Sigmoid colon (tissue), 3 donors: ENCODE measurements around the gene C1orf232.

Experiments
- POLR2A ChIP-seq, 2 donors: fragments of 450-650 bp; IDR thresholded peaks; one replicate each; pipeline ENCODE4 v1.6.1; 2016; ENCODE audit warnings: antibody characterized with exemption in 2 of 2, mild to moderate bottlenecking in 2 of 2, moderate library complexity in 2 of 2
- TF ChIP-seq, protein P1 (sequence below), 4 experiments: fragments of 450-650 bp in 3 of 4; fragments of 200-600 bp in 1 of 4; IDR thresholded peaks; one replicate each; pipeline ENCODE4 v1.5.1; 2016 to 2019; ENCODE audit warnings: antibody characterized with exemption in 4 of 4, mild to moderate bottlenecking in 3 of 4, moderate library complexity in 2 of 4

DNA sequence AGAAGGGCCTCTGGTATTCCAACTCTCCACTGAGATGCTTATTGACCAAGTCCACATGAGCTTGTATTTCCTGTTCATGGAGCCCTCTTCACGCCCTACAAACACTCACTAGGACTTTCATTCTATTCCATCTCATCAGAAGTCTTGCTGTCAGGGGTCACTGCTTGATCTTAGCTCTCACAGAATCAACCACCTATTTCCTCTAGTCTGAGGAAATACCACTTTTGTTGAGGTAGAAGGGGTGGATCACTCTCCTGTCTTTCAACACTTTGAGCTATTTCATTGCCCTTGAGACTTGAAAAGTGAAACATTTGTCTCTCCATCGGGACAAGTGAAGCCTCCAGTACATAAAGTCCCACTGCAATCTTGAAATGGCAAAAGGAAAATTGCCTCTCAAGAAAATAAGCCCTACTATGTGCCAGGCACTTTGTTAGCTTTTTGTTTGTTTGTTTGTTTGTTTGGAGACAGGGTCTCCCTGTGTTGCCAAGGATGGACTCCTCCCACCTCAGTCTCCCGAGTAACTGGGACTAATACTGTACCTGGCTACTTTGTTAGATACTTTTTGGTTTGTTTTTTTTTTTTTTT is 29.7 kb downstream of the C1orf232 start:
- no peak for TF ChIP-seq POLR2A (IDR thresholded peaks at IDR 0.05)
- TF ChIP-seq, protein P1, sequence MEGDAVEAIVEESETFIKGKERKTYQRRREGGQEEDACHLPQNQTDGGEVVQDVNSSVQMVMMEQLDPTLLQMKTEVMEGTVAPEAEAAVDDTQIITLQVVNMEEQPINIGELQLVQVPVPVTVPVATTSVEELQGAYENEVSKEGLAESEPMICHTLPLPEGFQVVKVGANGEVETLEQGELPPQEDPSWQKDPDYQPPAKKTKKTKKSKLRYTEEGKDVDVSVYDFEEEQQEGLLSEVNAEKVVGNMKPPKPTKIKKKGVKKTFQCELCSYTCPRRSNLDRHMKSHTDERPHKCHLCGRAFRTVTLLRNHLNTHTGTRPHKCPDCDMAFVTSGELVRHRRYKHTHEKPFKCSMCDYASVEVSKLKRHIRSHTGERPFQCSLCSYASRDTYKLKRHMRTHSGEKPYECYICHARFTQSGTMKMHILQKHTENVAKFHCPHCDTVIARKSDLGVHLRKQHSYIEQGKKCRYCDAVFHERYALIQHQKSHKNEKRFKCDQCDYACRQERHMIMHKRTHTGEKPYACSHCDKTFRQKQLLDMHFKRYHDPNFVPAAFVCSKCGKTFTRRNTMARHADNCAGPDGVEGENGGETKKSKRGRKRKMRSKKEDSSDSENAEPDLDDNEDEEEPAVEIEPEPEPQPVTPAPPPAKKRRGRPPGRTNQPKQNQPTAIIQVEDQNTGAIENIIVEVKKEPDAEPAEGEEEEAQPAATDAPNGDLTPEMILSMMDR (IDR thresholded peaks at IDR 0.05) = no peak
